Stimulated activated memory B cell treated with anti-CD40 and anti-IgM and Interleukin-4, amounts not matched to agents 10 μg/mL and 1 μg/mL and 100 μg/mL, for 72 hours (primary cell): ENCODE data around the gene INPP5A.
"Not testable (repeated sequence)": the region's sequence is repeated elsewhere in the genome, so short reads cannot be mapped to it uniquely, and the experiment has no call there.

Source experiments
- ATAC-seq: fragments of 150-1000 bp; cut with Tn5 transposase; 2 replicates; pipeline ENCODE4 v1.10.0; 2021
- H3K27ac Mint-ChIP-seq: one replicate; pipeline ENCODE4 v1.8.0; 2022; ENCODE audit warnings: mild to moderate bottlenecking, mixed read lengths
- H3K27me3 Mint-ChIP-seq: one replicate; pipeline ENCODE4 v1.8.0; 2022; ENCODE audit warnings: mixed read lengths
- H3K36me3 Mint-ChIP-seq: one replicate; pipeline ENCODE4 v1.8.0; 2022; ENCODE audit warnings: mixed read lengths
- H3K4me1 Mint-ChIP-seq: one replicate; pipeline ENCODE4 v1.8.0; 2022; ENCODE audit warnings: mixed read lengths
- H3K4me3 Mint-ChIP-seq: one replicate; pipeline ENCODE4 v1.8.0; 2022; ENCODE audit warnings: mild to moderate bottlenecking, moderate library complexity, mixed read lengths
- H3K9me3 Mint-ChIP-seq: one replicate; pipeline ENCODE4 v1.8.0; 2022; ENCODE audit warnings: mixed read lengths

Gene INPP5A, protein sequence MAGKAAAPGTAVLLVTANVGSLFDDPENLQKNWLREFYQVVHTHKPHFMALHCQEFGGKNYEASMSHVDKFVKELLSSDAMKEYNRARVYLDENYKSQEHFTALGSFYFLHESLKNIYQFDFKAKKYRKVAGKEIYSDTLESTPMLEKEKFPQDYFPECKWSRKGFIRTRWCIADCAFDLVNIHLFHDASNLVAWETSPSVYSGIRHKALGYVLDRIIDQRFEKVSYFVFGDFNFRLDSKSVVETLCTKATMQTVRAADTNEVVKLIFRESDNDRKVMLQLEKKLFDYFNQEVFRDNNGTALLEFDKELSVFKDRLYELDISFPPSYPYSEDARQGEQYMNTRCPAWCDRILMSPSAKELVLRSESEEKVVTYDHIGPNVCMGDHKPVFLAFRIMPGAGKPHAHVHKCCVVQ

DNA sequence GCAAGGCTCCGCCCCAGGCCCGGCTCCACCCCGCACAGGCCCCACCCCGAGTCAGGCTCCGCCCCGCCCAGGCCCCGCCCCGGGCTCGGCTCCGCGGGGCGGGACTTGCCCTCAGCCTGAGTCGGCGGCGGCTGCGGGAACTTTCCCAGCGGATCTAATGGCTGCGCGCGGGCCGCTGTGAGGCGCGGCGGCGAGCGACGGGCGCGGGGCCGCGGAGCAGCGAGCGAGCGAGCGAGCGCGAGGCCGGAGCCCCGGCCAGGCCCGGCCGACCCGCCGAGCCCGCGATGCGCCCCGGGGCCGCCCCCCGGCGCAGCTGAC lies at the start of gene INPP5A:
Gene INPP5A (plus strand): TSS at position 104 of the 318 bp plus-strand sequence. CDS start 310 bp downstream, outside the sequence.
- no peak for ATAC-seq
- Mint-ChIP-seq H3K9me3 (no peaks in the 10 kb centered on the region), H3K4me3 (peak within 1 kb of the TSS; percentile 96), H3K4me1 (peaks cover 67% of the 10 kb centered on the region), H3K36me3 (peaks cover 5% of the 10 kb centered on the region), H3K27me3 (no peaks in the 10 kb centered on the region), H3K27ac (peak within 1 kb of the TSS; percentile 94)

DNA sequence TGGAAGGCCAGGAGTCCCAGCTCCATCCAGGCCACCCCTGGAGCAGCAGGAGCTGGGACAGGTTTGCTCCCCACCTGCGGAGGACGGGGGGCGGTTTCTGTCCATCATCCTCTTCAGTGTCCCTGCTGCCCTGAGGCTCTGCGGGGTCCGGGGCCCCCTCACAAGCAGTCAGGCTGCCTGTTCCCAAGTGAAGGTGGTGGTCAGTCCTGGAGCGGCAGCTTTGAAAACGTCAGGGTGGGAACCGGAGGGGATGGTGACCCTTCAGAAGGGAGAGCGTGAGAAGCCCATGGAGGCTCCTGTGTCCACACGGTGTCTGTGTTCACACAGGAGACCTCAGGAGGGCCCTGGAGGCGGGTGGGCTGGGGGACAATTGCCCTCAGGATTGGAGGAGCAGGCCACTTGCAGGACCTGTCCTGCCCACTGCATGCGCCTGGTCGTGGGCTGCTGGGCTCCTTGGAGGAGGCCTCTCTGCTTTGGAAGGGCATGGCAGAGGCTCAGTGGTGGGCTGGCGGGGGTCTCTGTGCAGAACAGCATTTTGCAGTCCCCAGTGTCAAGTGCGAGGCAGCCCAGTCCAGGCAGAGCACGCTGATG lies 49.3 kb upstream of the INPP5A start:
- Mint-ChIP-seq H3K4me1 (no peaks in the 10 kb centered on the region), H3K36me3 (no peaks in the 10 kb centered on the region), H3K27ac (no peak overlapping the region), H3K27me3 (no peaks in the 10 kb centered on the region), H3K9me3 (no peaks in the 10 kb centered on the region), H3K4me3 (no peak overlapping the region)
- ATAC-seq = no peak

DNA sequence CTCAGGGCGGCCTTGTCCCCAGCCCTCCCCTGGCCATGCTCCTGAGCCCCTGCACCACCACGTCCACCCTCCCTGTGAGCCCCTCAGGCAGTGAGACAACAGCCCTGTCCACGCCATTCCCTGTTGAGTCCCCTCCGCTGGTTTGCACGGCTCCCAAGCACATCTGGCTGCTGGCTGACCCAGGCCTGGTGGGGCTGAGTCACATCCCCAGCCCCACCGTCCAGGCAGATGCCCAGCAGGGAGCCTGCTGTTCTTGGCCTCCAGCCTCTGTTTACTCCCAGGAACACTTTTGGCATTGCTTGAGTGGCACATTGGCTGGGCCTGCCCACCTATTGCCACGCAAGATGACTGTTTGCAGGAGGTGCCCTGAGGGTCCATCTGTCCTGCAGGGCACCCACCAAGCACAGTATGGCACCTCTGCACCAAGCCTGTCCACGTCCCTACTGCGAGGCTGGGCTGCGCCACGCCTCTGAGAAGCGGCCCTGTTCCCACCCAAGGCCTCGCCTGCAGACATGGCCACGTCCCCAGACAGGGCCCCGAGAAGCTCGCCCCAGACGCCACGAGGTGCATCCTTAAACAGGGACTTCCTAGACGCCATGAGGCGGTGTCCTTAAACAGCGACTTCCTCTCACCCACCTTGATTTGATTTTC lies 48.4 kb upstream of the INPP5A start:
- Mint-ChIP-seq H3K27ac (no peak overlapping the region), H3K9me3 (no peaks in the 10 kb centered on the region), H3K36me3 (no peaks in the 10 kb centered on the region), H3K4me3 (no peak overlapping the region), H3K27me3 (no peaks in the 10 kb centered on the region), H3K4me1 (no peaks in the 10 kb centered on the region)
- ATAC-seq = no peak

DNA sequence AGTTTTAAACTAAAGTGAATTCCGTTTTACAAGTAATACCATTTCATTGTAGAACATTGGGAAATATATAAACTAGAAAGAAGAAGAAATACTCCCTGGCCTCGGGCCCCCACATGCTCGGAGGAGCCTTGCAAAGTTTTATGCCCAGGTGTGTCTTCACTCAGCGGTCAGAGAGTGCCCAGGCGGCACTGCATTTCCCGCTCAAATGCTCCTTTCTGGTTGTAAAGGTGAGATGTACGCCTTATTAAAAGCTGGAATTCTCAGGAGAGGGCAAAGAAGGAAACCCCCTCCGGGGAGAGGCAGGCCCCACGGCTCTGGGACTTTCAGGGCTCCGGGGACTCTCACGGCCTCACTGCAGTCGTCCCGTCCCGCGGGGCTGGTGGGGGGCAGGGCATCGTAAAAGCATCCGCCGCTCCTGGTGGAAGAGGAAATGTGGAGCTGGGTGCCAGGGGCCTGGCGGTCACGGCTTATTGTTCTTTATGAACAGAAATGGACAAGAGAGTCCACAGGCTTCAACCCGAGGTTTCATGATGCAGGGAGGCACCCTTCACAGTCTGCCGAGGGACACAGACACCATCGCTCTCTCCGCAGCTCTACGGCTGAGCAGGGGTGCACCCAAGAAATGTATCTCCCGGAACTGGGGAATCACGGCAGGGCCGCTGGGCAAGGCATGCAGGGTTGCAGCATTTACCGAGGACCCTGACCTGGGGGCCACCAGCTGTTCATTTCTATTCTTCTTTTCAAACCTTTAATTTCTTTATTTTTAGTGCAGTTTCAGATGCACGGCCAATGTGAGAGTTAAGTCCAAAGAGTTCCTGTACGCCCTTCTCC lies 47.7 kb upstream of the INPP5A start:
- Mint-ChIP-seq H3K9me3 (no peaks in the 10 kb centered on the region), H3K36me3 (no peaks in the 10 kb centered on the region), H3K27ac (no peak overlapping the region), H3K4me3 (no peak overlapping the region), H3K4me1 (no peaks in the 10 kb centered on the region), H3K27me3 (no peaks in the 10 kb centered on the region)
- ATAC-seq = no peak

DNA sequence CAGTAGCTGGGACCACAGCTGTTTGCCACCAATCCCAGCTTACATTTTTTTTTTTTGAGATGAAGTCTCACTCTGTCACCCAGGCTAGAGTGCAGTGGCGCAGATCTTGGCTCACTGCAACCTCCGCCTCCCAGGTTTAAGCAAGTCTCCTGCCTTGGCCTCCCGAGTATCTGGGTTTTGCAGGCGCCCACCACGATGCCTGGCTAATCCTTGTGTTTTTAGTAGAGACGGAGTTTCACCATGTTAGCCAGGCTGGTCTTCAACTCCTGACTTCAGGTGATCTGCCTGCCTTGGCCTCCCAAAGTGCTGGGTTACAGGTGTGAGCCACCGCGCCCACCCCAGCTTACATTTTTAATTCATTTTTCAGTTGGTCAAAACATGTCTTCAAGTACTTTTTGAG lies 46.1 kb upstream of the INPP5A start:
- H3K4me1 Mint-ChIP-seq, H3K36me3 Mint-ChIP-seq, H3K9me3 Mint-ChIP-seq, H3K27ac Mint-ChIP-seq, ATAC-seq, H3K27me3 Mint-ChIP-seq, H3K4me3 Mint-ChIP-seq: not testable (repeated sequence)

DNA sequence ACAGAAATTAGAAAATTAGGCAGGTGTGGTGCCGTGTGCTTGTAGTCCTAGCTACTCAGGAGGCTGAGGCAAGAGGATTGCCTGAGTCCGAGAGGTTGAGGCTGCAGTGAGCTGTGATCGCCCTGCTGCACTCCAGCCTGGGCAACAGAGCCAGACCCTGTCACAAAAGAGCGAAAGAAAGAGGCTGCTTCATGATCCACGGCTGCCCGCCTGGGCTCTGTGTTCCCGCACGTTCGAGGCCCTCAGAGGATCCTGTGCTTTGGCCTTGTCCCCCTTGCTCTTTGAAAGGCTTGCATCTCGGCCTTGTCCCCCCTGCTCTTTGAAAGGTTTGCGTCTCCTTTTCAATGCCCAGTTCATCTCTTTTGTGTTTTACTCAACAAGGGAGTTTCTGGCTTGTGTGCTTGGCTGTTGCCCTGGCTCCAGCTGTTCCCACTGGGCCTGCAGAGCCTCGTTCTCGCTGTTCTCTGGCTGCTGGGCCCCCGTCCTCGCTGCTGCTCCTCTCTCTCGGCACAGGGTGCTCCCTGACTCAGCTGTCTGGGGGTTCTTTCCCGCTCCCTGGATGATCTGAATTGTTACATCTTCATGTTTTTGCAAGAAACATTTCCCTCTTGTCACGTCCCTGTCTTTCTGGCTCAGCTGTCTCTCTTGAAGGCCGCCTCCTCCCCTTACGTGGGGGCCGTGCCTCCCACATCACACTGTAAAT lies 45.1 kb upstream of the INPP5A start:
- ATAC-seq = no peak
- no peaks in the 10 kb centered on the region for H3K4me1 Mint-ChIP-seq
- no peaks in the 10 kb centered on the region for H3K9me3 Mint-ChIP-seq
- H3K27ac Mint-ChIP-seq = no peak overlapping the region
- no peak overlapping the region for H3K4me3 Mint-ChIP-seq
- peaks cover 16% of the 10 kb centered on the region for H3K27me3 Mint-ChIP-seq
- H3K36me3 Mint-ChIP-seq = no peaks in the 10 kb centered on the region

DNA sequence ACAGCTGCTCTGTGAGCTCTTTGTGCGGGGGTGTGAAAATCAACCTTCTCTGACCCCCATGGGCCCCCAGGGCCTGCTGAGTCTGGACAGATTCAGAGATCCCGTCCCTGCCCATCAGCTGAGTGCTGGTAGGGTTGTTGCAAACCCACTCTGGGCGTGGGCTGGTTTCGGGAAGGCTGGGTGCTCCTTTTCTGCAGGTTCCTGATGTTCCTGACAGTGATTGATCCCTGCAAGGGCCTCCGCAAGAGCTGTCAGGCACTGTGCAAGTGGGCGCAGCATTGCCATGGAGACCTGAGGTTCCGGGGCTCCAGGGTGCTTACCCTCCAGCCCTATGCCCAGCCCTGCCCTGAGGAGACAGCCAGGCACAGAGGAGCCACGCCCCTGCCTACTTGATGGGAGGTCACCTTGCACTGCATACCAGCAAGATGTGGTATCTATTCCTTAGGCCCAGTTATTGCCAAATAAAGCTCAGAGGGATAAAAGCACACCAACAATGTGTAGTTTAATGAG lies 44.3 kb upstream of the INPP5A start:
- no peak for ATAC-seq
- Mint-ChIP-seq H3K4me3 (no peak overlapping the region), H3K27ac (no peak overlapping the region), H3K4me1 (no peaks in the 10 kb centered on the region), H3K36me3 (no peaks in the 10 kb centered on the region), H3K27me3 (peaks cover 20% of the 10 kb centered on the region), H3K9me3 (no peaks in the 10 kb centered on the region)

DNA sequence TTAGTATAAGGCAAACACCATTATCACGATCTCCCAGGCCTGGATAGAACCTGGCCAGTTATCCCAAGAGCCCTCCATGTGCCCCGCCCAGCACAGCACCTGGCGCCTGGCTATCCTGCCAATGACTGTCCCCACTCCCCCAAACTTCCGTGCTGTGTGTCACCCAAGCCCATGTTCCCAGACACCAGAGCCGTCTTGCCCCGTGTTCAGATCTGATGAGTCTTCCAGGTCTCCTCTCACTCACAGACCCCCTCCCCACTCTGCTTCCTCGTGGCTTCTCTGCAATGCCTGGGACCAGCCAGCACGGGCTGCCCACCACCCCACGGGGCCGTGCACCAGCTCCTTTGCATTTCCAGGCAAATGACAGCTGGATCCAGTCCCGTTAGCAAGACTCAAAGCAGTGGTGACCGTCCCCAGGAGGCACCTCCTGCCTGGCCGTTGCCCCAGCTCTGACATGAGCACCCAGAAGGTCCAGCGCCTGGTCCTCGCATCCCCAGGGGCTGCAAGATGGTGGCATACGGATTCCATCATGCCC lies 43.8 kb upstream of the INPP5A start:
- no peaks in the 10 kb centered on the region for H3K4me1 Mint-ChIP-seq
- H3K36me3 Mint-ChIP-seq = no peaks in the 10 kb centered on the region
- H3K4me3 Mint-ChIP-seq = no peak overlapping the region
- no peak overlapping the region for H3K27ac Mint-ChIP-seq
- peak; percentile 8 for ATAC-seq
- H3K27me3 Mint-ChIP-seq = peaks cover 26% of the 10 kb centered on the region
- H3K9me3 Mint-ChIP-seq = no peaks in the 10 kb centered on the region

DNA sequence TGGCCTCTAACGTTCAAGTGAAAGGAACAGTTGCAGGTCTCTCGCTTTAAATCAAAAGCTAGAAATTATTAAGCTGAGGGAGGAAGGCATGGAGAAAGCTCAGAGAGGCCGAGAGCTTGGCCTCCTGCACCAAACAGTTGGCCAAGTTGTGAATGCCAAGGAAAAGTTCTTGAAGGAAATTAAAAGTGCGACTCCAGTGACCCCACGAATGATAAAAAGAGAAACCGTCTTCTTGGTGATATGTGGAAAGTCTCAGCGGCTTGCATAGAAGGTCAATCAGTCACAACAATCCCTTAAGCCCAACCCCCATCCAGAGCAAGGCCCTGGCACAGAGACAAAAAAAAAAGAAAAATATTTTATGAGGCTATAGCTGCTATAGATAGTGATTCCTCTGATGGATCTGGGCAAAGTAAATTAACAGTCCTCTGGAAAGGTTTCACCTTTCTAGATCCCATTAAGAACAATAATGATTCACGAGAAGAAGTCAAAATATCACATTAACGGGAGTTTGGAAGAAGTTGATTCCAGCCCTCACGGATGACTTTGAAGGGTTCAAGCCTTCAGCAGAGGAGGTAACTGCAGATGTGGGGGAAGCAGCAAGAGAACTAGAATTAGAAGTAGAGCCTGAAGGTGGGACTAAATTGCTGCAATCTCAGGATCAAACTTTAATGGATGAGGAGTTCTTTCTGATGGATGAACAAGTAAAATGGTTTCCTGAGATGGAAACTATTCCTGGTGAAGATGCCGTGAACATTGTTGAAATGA lies 42.5 kb upstream of the INPP5A start:
- no peak overlapping the region for H3K27ac Mint-ChIP-seq
- H3K36me3 Mint-ChIP-seq = no peaks in the 10 kb centered on the region
- peaks cover 38% of the 10 kb centered on the region for H3K27me3 Mint-ChIP-seq
- H3K4me3 Mint-ChIP-seq = no peak overlapping the region
- no peak for ATAC-seq
- H3K4me1 Mint-ChIP-seq = no peaks in the 10 kb centered on the region
- H3K9me3 Mint-ChIP-seq = no peaks in the 10 kb centered on the region

DNA sequence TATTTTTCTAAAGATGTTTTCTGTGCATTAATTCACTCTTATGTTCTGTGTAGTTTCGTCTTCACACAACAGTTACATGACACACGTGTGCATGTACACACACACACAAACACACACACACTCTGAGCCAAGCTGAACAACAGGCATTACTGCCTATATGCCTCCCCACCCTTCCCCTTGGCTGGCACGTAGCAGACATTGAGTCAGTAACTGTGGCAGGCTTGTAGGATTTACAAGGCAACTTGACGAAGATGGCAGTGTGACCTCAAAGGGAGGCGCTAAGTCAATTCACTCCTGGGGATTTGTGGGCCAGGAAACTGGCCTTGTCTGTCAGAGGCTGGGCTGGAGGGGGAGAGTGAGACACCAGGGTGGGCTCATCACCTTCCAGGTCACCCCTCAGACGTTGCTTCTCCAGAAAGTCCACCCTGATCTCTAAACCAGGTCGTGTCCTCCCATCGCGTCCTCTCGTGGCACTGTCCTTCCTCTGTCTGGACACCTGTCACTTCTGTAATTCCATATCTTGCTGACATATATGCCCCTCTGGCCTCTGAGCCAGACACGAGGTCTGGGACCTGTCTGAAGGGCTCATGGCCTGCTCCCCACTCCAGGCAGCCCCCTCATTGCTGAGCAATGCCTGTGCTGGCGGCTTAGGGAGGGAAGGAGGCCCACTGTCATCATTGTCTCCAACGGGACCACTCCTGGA lies 41.1 kb upstream of the INPP5A start:
- no peaks in the 10 kb centered on the region for H3K4me1 Mint-ChIP-seq
- no peak for ATAC-seq
- H3K36me3 Mint-ChIP-seq = no peaks in the 10 kb centered on the region
- H3K27ac Mint-ChIP-seq = no peak overlapping the region
- no peak overlapping the region for H3K4me3 Mint-ChIP-seq
- H3K27me3 Mint-ChIP-seq = peaks cover 50% of the 10 kb centered on the region
- H3K9me3 Mint-ChIP-seq = no peaks in the 10 kb centered on the region

DNA sequence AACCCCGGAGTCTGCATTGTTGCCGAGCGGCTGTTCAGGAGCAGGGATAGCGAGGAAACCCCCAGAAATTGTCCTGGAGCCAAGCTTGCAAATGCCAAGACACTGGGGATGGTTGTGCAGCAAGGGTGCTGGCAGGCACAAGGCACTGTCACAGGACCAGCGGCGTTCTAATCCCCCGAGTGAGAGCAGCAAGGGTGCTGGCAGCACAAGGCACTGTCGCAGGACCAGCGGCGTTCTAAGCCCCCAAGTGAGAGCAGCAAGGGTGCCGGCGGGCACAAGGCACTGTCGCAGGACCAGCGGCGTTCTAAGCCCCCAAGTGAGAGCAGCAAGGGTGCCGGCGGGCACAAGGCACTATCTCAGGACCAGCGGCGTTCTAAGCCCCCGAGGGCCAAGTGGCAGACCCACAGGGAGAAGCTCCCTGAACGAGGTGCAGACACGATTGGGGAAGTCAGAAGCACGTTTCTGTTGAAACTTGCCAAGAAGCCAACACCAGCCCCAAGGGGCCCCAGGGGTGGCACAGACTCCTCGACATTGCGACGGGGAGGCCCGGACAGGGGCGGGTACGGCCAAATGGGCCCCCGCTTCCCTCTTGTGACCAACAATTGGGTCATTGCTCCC lies 40.4 kb upstream of the INPP5A start:
- no peak overlapping the region for H3K4me3 Mint-ChIP-seq
- no peaks in the 10 kb centered on the region for H3K36me3 Mint-ChIP-seq
- H3K4me1 Mint-ChIP-seq = no peaks in the 10 kb centered on the region
- no peak for ATAC-seq
- no peak overlapping the region for H3K27ac Mint-ChIP-seq
- H3K9me3 Mint-ChIP-seq = no peaks in the 10 kb centered on the region
- peaks cover 50% of the 10 kb centered on the region for H3K27me3 Mint-ChIP-seq

DNA sequence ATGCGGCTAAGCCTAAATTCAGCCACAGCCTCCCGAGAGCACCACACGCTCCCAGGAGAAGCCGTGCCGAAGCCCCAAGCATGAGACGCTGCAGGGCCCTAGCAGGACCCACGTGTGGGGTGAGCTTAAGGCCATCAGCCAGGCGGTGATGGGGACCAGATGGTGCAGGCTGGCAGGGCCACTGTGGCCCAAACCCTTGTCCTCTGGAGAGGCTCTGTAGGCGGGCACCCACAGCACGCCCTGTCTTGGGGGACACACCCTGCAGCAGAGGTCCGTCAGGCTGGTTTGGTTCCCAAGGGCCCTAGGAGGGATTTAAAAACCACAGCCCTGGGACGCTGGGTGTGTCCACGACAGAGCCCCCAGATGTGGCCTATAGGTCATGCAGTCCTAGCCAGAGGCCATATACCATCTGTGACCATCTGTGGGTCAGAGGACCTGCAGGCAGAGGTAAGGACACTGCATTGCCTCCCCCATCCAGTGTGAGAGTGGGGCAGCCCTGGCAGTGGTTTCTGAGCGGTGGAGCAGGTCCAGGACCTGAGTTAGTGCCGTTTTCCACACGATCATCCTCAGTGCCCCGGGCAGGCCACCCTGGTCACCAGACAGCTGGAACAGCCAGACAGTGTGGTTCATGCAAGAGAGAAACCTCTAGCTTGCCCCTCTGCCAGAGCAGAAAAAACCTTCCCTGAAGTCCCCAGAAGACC lies 39.6 kb upstream of the INPP5A start:
- Mint-ChIP-seq H3K27me3 (peaks cover 56% of the 10 kb centered on the region), H3K9me3 (no peaks in the 10 kb centered on the region), H3K4me1 (no peaks in the 10 kb centered on the region), H3K36me3 (no peaks in the 10 kb centered on the region), H3K4me3 (no peak overlapping the region), H3K27ac (no peak overlapping the region)
- no peak for ATAC-seq
